GM19239 (cell line): ENCODE data around the gene JUN.
"Not testable (repeated sequence)": the region's sequence is repeated elsewhere in the genome, so short reads cannot be mapped to it uniquely, and the experiment has no call there.

Source experiments
- DNase-seq: peaks from one replicate; pipeline ENCODE4 v3.0.0; 2011; ENCODE audit warnings: low spot score; ENCODE audit not compliant: insufficient read length
- FAIRE-seq: peaks from 2 replicates; lab custom pipeline; 2011; peaks lifted over from hg19 to GRCh38; lab: Jason Lieb, UNC

Gene JUN

GRCh38 chr1:58809325-58810010 is 25.6 kb upstream of the JUN start:
- no peak for FAIRE-seq

GRCh38 chr1:58808077-58808476 is 24.2 kb upstream of the JUN start:
- FAIRE-seq, result peak; percentile 70
- DNase-seq, result no peak

More at GRCh38 chr1:58809325-58810010, 25.6 kb upstream of the JUN start:
- no peak for DNase-seq

- DNase-seq (no peak), FAIRE-seq (peak; percentile 98)
These were observed 22.1 kb upstream of the JUN start for GRCh38 chr1:58805716-58806571.

- no peak for FAIRE-seq
These were observed 21.2 kb upstream of the JUN start for GRCh38 chr1:58804853-58805565.

GRCh38 chr1:58803858-58804257 is 20.0 kb upstream of the JUN start:
- no peak for FAIRE-seq

More at GRCh38 chr1:58804853-58805565, 21.2 kb upstream of the JUN start:
- DNase-seq, result no peak

GRCh38 chr1:58802640-58803399 is 19.0 kb upstream of the JUN start:
- FAIRE-seq, result peak; percentile 8
- no peak for DNase-seq

More at GRCh38 chr1:58803858-58804257, 20.0 kb upstream of the JUN start:
- DNase-seq, result no peak

GRCh38 chr1:58801286-58801685 is 17.4 kb upstream of the JUN start:
- not testable (repeated sequence) for DNase-seq, FAIRE-seq

- no peak for DNase-seq
- FAIRE-seq, result no peak
These were observed 15.8 kb upstream of the JUN start for GRCh38 chr1:58799650-58800049.

- FAIRE-seq (no peak), DNase-seq (no peak)
These were observed 15.1 kb upstream of the JUN start for GRCh38 chr1:58798910-58799442.

GRCh38 chr1:58796416-58796815 is 12.6 kb upstream of the JUN start:
- FAIRE-seq, result no peak
- no peak for DNase-seq

- FAIRE-seq (no peak), DNase-seq (no peak)
These were observed 10.7 kb upstream of the JUN start for GRCh38 chr1:58794585-58794984.

GRCh38 chr1:58792846-58793245 is 9.0 kb upstream of the JUN start:
- FAIRE-seq, result no peak
- DNase-seq, result no peak

GRCh38 chr1:58791106-58791505 is 7.3 kb upstream of the JUN start:
- no peak for DNase-seq
- no peak for FAIRE-seq

GRCh38 chr1:58789996-58790660 is 6.3 kb upstream of the JUN start:
- FAIRE-seq, result peak; percentile 4
- no peak for DNase-seq

- no peak for FAIRE-seq
- DNase-seq, result no peak
These were observed 5.5 kb upstream of the JUN start for GRCh38 chr1:58789322-58789856.

GRCh38 chr1:58788259-58788658 is 4.4 kb upstream of the JUN start:
- DNase-seq, result no peak
- no peak for FAIRE-seq

GRCh38 chr1:58786927-58787245 is 3.0 kb upstream of the JUN start:
- FAIRE-seq (no peak), DNase-seq (no peak)

- no peak for FAIRE-seq
- no peak for DNase-seq
These were observed 2.5 kb upstream of the JUN start for GRCh38 chr1:58786184-58786926.
